Peyer's patch (tissue), 4 donors: ENCODE results near the gene NCBP1. TPM values are rescaled to one million over a fixed set of nuclear protein-coding genes. Genes with fewer than 3 reads are reported as not detected.
"Not testable (repeated sequence)": the region's sequence is repeated elsewhere in the genome, so short reads cannot be mapped to it uniquely, and the experiment has no call there.

ENCODE experiments used
- DNase-seq, 3 donors: peaks; one replicate each; pipeline ENCODE4 v3.0.0-alpha.2; 2017 to 2019
- H3K27ac ChIP-seq, 4 donors: fragments of 200-600 bp; sonication (generic); one replicate each; pipeline ENCODE4 v1.5.1; 2016 to 2019
- H3K27me3 ChIP-seq, 2 donors: fragments of 200-600 bp; sonication (generic); one replicate each; pipeline ENCODE4 v1.5.1; 2019
- H3K36me3 ChIP-seq, 3 donors: fragments of 200-600 bp; sonication (generic); one replicate each; pipeline ENCODE4 v1.5.1; 2016 to 2019
- H3K4me1 ChIP-seq, 4 donors: fragments of 200-600 bp; sonication (generic); one replicate each; pipeline ENCODE4 v1.5.1; 2016 to 2019
- H3K4me3 ChIP-seq, 4 donors: fragments of 200-600 bp; sonication (generic); 1 replicate in 3 of 4; 2 replicates in 1 of 4; pipeline ENCODE4 v1.5.1; 2016 to 2019; ENCODE audit warnings: mild to moderate bottlenecking in 1 of 4
- H3K9me3 ChIP-seq, 4 donors: fragments of 200-600 bp; sonication (generic); one replicate each; pipeline ENCODE4 v1.5.1; 2016 to 2019; ENCODE audit warnings: mild to moderate bottlenecking in 1 of 4
- POLR2A ChIP-seq, 2 donors: fragments of 450-650 bp; IDR thresholded peaks; one replicate each; pipeline ENCODE4 v1.5.1; 2017; ENCODE audit warnings: antibody characterized with exemption in 2 of 2, mild to moderate bottlenecking in 2 of 2, moderate library complexity in 2 of 2
- total RNA-seq, 4 donors: library from RNA; depleted of rRNA; stranded (reverse); fragments of >200 nt; gene quantifications; one replicate each; pipeline ENCODE4 v1.1.0, GENCODE V29; 2016
- TF ChIP-seq, protein P1 (sequence below), 6 experiments: fragments of 450-650 bp in 4 of 6; fragments of 200-600 bp in 2 of 6; sonication (generic) in 1 of 6; IDR thresholded peaks; one replicate each; pipeline ENCODE4 v1.5.1; 2017 to 2019; ENCODE audit warnings: antibody characterized with exemption in 6 of 6, mild to moderate bottlenecking in 3 of 6, moderate library complexity in 1 of 6

Gene NCBP1, protein sequence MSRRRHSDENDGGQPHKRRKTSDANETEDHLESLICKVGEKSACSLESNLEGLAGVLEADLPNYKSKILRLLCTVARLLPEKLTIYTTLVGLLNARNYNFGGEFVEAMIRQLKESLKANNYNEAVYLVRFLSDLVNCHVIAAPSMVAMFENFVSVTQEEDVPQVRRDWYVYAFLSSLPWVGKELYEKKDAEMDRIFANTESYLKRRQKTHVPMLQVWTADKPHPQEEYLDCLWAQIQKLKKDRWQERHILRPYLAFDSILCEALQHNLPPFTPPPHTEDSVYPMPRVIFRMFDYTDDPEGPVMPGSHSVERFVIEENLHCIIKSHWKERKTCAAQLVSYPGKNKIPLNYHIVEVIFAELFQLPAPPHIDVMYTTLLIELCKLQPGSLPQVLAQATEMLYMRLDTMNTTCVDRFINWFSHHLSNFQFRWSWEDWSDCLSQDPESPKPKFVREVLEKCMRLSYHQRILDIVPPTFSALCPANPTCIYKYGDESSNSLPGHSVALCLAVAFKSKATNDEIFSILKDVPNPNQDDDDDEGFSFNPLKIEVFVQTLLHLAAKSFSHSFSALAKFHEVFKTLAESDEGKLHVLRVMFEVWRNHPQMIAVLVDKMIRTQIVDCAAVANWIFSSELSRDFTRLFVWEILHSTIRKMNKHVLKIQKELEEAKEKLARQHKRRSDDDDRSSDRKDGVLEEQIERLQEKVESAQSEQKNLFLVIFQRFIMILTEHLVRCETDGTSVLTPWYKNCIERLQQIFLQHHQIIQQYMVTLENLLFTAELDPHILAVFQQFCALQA
- total RNA-seq, result 10 to 100 TPM; 26.3 to 61.1 (median 28.1) TPM

- DNase-seq, result peak; percentile 95 to 99 (median 98)
- TF ChIP-seq POLR2A (IDR thresholded peaks at IDR 0.05), result peak; percentile 88 to 91
- TF ChIP-seq, protein P1, sequence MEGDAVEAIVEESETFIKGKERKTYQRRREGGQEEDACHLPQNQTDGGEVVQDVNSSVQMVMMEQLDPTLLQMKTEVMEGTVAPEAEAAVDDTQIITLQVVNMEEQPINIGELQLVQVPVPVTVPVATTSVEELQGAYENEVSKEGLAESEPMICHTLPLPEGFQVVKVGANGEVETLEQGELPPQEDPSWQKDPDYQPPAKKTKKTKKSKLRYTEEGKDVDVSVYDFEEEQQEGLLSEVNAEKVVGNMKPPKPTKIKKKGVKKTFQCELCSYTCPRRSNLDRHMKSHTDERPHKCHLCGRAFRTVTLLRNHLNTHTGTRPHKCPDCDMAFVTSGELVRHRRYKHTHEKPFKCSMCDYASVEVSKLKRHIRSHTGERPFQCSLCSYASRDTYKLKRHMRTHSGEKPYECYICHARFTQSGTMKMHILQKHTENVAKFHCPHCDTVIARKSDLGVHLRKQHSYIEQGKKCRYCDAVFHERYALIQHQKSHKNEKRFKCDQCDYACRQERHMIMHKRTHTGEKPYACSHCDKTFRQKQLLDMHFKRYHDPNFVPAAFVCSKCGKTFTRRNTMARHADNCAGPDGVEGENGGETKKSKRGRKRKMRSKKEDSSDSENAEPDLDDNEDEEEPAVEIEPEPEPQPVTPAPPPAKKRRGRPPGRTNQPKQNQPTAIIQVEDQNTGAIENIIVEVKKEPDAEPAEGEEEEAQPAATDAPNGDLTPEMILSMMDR (IDR thresholded peaks at IDR 0.05), result peak in 3 of 6 experiments; percentile 12 to 17 (median 15)
- H3K9me3 ChIP-seq, result no peaks in the 10 kb centered on the region
- peak within 1 kb of the TSS; percentile 93 to 99 (median 94) for H3K27ac ChIP-seq
- peak within 1 kb of the TSS; percentile 61 to 97 (median 84) for H3K4me3 ChIP-seq
- no peaks in the 10 kb centered on the region for H3K27me3 ChIP-seq
- no peaks in the 10 kb centered on the region for H3K36me3 ChIP-seq
- H3K4me1 ChIP-seq, result peaks cover 0 to 43% (median 0%) of the 10 kb centered on the region in 4 donors
Observed at GRCh38 chr9:97632985-97633858, at the start of gene NCBP1, which contains the start of gene TSTD2. Gene NCBP1, plus strand, starts transcription at chr9:97633821. Its CDS starts 61 bp downstream, at chr9:97633882. Gene TSTD2, minus strand, starts transcription at chr9:97633368. Its CDS starts 5,806 bp downstream, at chr9:97627562.

- not testable (repeated sequence) for H3K4me1 ChIP-seq, H3K27ac ChIP-seq, DNase-seq, H3K36me3 ChIP-seq, H3K4me3 ChIP-seq, H3K27me3 ChIP-seq, H3K9me3 ChIP-seq
Observed at GRCh38 chr9:97584778-97585177, 48.8 kb upstream of the NCBP1 start.

GRCh38 chr9:97586909-97587308, 46.7 kb upstream of the NCBP1 start:
- H3K27ac ChIP-seq, H3K36me3 ChIP-seq, H3K4me3 ChIP-seq, DNase-seq, H3K4me1 ChIP-seq, H3K9me3 ChIP-seq, H3K27me3 ChIP-seq: not testable (repeated sequence)

DNA sequence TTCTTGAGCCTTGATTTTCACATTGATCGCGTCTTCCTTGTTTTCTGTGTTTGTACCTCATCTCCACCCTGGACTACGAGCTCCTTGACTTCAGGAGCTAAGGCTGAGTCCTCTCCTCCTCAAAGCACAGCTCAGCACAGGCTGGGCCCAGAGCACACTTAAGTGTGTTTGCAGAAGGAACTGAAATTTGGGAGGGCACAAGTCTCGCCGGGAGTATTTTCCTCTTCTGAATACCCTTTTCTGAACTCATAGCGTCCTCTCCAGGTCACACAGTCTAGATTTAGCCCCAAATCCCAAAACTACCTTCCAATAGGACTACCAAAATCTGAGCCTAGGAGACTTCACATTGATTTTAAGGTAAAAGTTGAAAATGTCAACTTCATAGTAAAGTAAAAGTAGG, 42.1 kb upstream of the NCBP1 start:
- H3K27me3 ChIP-seq, result no peaks in the 10 kb centered on the region
- H3K4me1 ChIP-seq, result no peaks in the 10 kb centered on the region
- no peak overlapping the region for H3K4me3 ChIP-seq
- no peak overlapping the region for H3K27ac ChIP-seq
- TF ChIP-seq POLR2A (IDR thresholded peaks at IDR 0.05), result no peak
- TF ChIP-seq, protein P1 (IDR thresholded peaks at IDR 0.05), result no peak
- no peak for DNase-seq
- H3K36me3 ChIP-seq, result no peaks in the 10 kb centered on the region
- H3K9me3 ChIP-seq, result no peaks in the 10 kb centered on the region

- H3K9me3 ChIP-seq, result no peaks in the 10 kb centered on the region
- H3K27me3 ChIP-seq, result no peaks in the 10 kb centered on the region
- DNase-seq, result no peak
- no peak for TF ChIP-seq POLR2A (IDR thresholded peaks at IDR 0.05)
- TF ChIP-seq, protein P1 (IDR thresholded peaks at IDR 0.05), result no peak
- H3K36me3 ChIP-seq, result no peaks in the 10 kb centered on the region
- H3K27ac ChIP-seq, result no peak overlapping the region
- H3K4me1 ChIP-seq, result no peaks in the 10 kb centered on the region
- H3K4me3 ChIP-seq, result no peak overlapping the region
Observed at GRCh38 chr9:97592126-97592525, 41.5 kb upstream of the NCBP1 start.

DNA sequence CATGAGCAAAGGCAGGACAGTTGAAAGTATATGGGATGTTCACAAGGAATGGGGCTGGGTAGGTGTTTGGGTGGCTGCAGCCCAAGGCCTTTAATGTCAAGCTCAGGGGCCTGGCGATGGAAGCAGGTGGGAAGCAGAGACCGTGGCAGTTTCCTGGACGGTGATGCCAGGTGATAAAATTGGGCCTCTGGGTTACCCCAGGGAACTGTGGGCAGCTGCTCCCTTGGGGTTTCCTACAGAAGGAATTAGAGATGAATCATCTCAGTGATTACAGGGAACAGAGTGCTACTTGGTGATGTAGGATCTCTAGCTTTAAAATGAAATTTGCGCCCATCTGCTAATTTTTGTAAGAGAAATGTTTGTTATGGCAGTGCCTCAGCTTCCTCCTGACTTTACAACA, 39.7 kb upstream of the NCBP1 start:
- H3K4me3 ChIP-seq, result no peak overlapping the region
- H3K9me3 ChIP-seq, result no peaks in the 10 kb centered on the region
- H3K27ac ChIP-seq, result peak overlapping the region in 1 of 4 donors; percentile 19
- TF ChIP-seq, protein P1 (IDR thresholded peaks at IDR 0.05), result no peak
- TF ChIP-seq POLR2A (IDR thresholded peaks at IDR 0.05), result no peak
- no peak for DNase-seq
- H3K36me3 ChIP-seq, result no peaks in the 10 kb centered on the region
- H3K27me3 ChIP-seq, result no peaks in the 10 kb centered on the region
- peaks cover 0 to 5% (median 0%) of the 10 kb centered on the region in 4 donors for H3K4me1 ChIP-seq
